Loucy (cell line): Measurements from ENCODE around the gene RPF1.
"Not testable (repeated sequence)": the region's sequence is repeated elsewhere in the genome, so short reads cannot be mapped to it uniquely, and the experiment has no call there.

Experiments
- H2AFZ ChIP-seq: fragments of 200-600 bp; sonication (generic); 2 replicates; pipeline ENCODE4 v1.6.0; 2016; ENCODE audit warnings: antibody characterized with exemption, mild to moderate bottlenecking, low read length, moderate library complexity
- H3F3A ChIP-seq: fragments of 200-600 bp; 2 replicates; pipeline ENCODE4 v1.6.0; 2016; ENCODE audit warnings: antibody characterized with exemption, low read depth, mild to moderate bottlenecking
- H3K27me3 ChIP-seq: fragments of 200-600 bp; sonication (generic); 2 replicates; pipeline ENCODE4 v1.6.1; 2014; ENCODE audit warnings: low read length, mild to moderate bottlenecking; ENCODE audit not compliant: insufficient read depth, poor library complexity, severe bottlenecking
- H3K36me3 ChIP-seq: fragments of 200-600 bp; sonication (generic); 2 replicates; pipeline ENCODE4 v1.6.1; 2016; ENCODE audit warnings: low read length; ENCODE audit not compliant: insufficient read depth
- H3K4me1 ChIP-seq: fragments of 200-600 bp; sonication (generic); 2 replicates; pipeline ENCODE4 v1.5.1; 2014; ENCODE audit warnings: low read length, mild to moderate bottlenecking; ENCODE audit not compliant: insufficient read depth, poor library complexity, severe bottlenecking
- H3K4me2 ChIP-seq: fragments of 200-600 bp; sonication (generic); 2 replicates; pipeline ENCODE4 v1.6.0; 2014; ENCODE audit warnings: antibody characterized with exemption, low read length, low read depth, mild to moderate bottlenecking; ENCODE audit not compliant: poor library complexity, severe bottlenecking
- H3K4me3 ChIP-seq: fragments of 200-600 bp; sonication (generic); 2 replicates; pipeline ENCODE4 v1.5.1; 2014; ENCODE audit warnings: low read length, mild to moderate bottlenecking, mixed read lengths; ENCODE audit not compliant: poor library complexity, severe bottlenecking
- H3K79me2 ChIP-seq: fragments of 200-600 bp; sonication (generic); 2 replicates; pipeline ENCODE4 v1.6.1; 2014; ENCODE audit warnings: low read length; ENCODE audit not compliant: insufficient read depth
- H3K9ac ChIP-seq: fragments of 200-600 bp; sonication (generic); 2 replicates; pipeline ENCODE4 v1.6.0; 2014; ENCODE audit warnings: mild to moderate bottlenecking, low read depth, low read length, moderate library complexity; ENCODE audit not compliant: poor library complexity, severe bottlenecking
- H3K9me2 ChIP-seq: fragments of 200-600 bp; sonication (generic); replicated peaks from 2 replicates; pipeline ENCODE4 v1.6.1; 2016; ENCODE audit warnings: low read depth, low read length, mixed read lengths
- H3K9me3 ChIP-seq: fragments of 200-600 bp; sonication (generic); 2 replicates; pipeline ENCODE4 v1.6.1; 2014; ENCODE audit warnings: mild to moderate bottlenecking, antibody characterized with exemption, low read length, low read depth; ENCODE audit not compliant: insufficient read depth
- H4K20me1 ChIP-seq: fragments of 200-600 bp; sonication (generic); 2 replicates; pipeline ENCODE4 v1.6.0; 2014; ENCODE audit warnings: antibody characterized with exemption, low read length, mild to moderate bottlenecking; ENCODE audit not compliant: insufficient read depth, poor library complexity, severe bottlenecking
- CTCF ChIP-seq: fragments of 200-600 bp; sonication (generic); conservative IDR thresholded peaks from 2 replicates; pipeline ENCODE4 v1.5.1; 2014; ENCODE audit warnings: mild to moderate bottlenecking, antibody characterized with exemption, low read length
- EZH2phosphoT487 ChIP-seq: fragments of 200-600 bp; IDR thresholded peaks from 2 replicates; pipeline ENCODE4 v1.6.1; 2018; ENCODE audit warnings: antibody characterized with exemption, mild to moderate bottlenecking, moderate library complexity, borderline replicate concordance

RPF1 gene

GRCh38 chr1:84505493-84506001 is 26.5 kb downstream of the RPF1 start:
- peaks cover 57% of the 10 kb centered on the region for H3K79me2 ChIP-seq
- H2AFZ ChIP-seq, result peak overlapping the region; percentile 88

GRCh38 chr1:84506002-84506728 is 27.1 kb downstream of the RPF1 start, which contains the start of the genes GNG5 and SPATA1:
Gene GNG5, minus strand, starts transcription at chr1:84506581. Its CDS starts 490 bp downstream, at chr1:84506091.
Gene SPATA1, plus strand, starts transcription at chr1:84506386. Its CDS starts 9,974 bp downstream, at chr1:84516360.
- Histone ChIP-seq H2AFZ (peak within 1 kb of the TSS; percentile 96), H3K79me2 (peaks cover 51% of the 10 kb centered on the region), H3K27me3 (no peaks in the 10 kb centered on the region), H3F3A (peaks cover 7% of the 10 kb centered on the region), H3K36me3 (peaks cover 5% of the 10 kb centered on the region), H4K20me1 (peaks cover 49% of the 10 kb centered on the region), H3K9ac (peak within 1 kb of the TSS; percentile 94), H3K4me2 (peak within 1 kb of the TSS; percentile 83), H3K4me1 (peaks cover 37% of the 10 kb centered on the region), H3K9me2 (no peaks in the 10 kb centered on the region), H3K4me3 (peak within 1 kb of the TSS; percentile 96), H3K9me3 (peaks cover 2% of the 10 kb centered on the region; the same call in 1 of the 2 replicates)
- TF ChIP-seq CTCF, result no peak
- TF ChIP-seq EZH2phosphoT487, result no peak

More at GRCh38 chr1:84505493-84506001, 26.5 kb downstream of the RPF1 start:
- Histone ChIP-seq H3K9ac (peak overlapping the region; percentile 94), H3K9me2 (no peaks in the 10 kb centered on the region), H3K4me1 (peaks cover 43% of the 10 kb centered on the region), H3K9me3 (peaks cover 2% of the 10 kb centered on the region; the same call in 1 of the 2 replicates), H3F3A (peaks cover 7% of the 10 kb centered on the region), H3K4me2 (peak overlapping the region; percentile 83), H4K20me1 (peaks cover 55% of the 10 kb centered on the region), H3K36me3 (peaks cover 9% of the 10 kb centered on the region), H3K27me3 (no peaks in the 10 kb centered on the region), H3K4me3 (peak overlapping the region; percentile 96)
- no peak for TF ChIP-seq EZH2phosphoT487
- no peak for TF ChIP-seq CTCF

- no peaks in the 10 kb centered on the region for H3K36me3 ChIP-seq
- peak overlapping the region; percentile 96 for H3K4me3 ChIP-seq
- peak overlapping the region; percentile 96 for H2AFZ ChIP-seq
- H3K79me2 ChIP-seq, result peaks cover 43% of the 10 kb centered on the region
- H3K9me2 ChIP-seq, result no peaks in the 10 kb centered on the region
- TF ChIP-seq CTCF, result no peak
- TF ChIP-seq EZH2phosphoT487, result no peak
- peak overlapping the region; percentile 94 for H3K9ac ChIP-seq
- H3F3A ChIP-seq, result peaks cover 7% of the 10 kb centered on the region
- H3K4me2 ChIP-seq, result peak overlapping the region; percentile 81
- H4K20me1 ChIP-seq, result peaks cover 42% of the 10 kb centered on the region
- H3K4me1 ChIP-seq, result peaks cover 31% of the 10 kb centered on the region
- H3K27me3 ChIP-seq, result no peaks in the 10 kb centered on the region
- peaks cover 2% of the 10 kb centered on the region; the same call in 1 of the 2 replicates for H3K9me3 ChIP-seq
Measured at GRCh38 chr1:84506729-84507453, 27.8 kb downstream of the RPF1 start.

- H3K4me2 ChIP-seq, result peak overlapping the region; percentile 81
- H3K4me3 ChIP-seq, result peak overlapping the region; percentile 96
Measured at GRCh38 chr1:84507887-84508286, 28.8 kb downstream of the RPF1 start.

More at GRCh38 chr1:84507887-84508286, 28.8 kb downstream of the RPF1 start:
- not testable (repeated sequence) for H3K9me2 ChIP-seq, H3K27me3 ChIP-seq, H3K36me3 ChIP-seq, H3K9me3 ChIP-seq, H3F3A ChIP-seq, H2AFZ ChIP-seq
- H4K20me1 ChIP-seq, result peaks cover 33% of the 10 kb centered on the region
- H3K4me1 ChIP-seq, result peaks cover 23% of the 10 kb centered on the region
- peak overlapping the region; percentile 94 for H3K9ac ChIP-seq
- H3K79me2 ChIP-seq, result peaks cover 34% of the 10 kb centered on the region
